ENCODE data around the gene KCNIP4.

KCNIP4 gene

DNA sequence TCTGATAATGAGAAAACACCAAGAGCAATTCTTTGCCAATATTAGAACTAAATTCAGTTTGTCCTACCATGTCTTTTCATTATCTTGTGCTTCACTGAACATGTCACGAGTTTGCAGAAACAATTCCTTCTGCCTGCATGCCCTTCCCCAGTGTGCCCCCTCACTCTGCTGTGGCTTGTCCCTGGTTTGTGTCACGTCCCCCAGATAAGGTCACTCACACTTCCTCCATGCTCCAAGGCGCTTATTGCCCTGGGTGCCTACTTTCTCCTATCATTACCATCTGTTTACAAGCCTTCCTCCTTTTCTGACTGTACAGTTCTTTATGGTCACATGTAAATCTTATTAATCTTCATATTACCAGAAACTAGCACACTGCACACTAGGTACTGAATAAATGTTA lies 394.1 kb downstream of the KCNIP4 start:
- no peak for DNase-seq

GRCh38 chr4:21554066-21554465 lies 394.5 kb downstream of the KCNIP4 start:
- no peak for DNase-seq

DNA sequence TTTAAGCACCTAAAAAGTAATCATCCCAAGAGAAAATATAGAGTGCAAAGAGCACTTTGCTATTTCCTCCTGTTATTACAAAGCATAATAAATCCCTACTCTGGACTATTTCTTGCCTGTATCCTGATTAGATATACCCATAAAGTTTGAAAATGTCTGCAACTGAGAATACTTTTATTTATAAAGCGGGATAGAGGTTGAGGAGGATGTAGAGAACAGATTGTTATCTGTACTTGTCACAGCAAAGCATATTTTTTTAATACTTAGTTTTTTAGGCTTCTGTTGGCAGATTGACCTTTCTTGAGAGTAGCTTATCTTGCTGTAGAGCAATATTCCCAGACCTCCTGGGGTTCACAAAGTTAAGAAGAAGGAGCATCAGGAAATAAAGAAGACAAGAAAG lies 396.1 kb downstream of the KCNIP4 start:
- no peak for DNase-seq

GRCh38 chr4:21544955-21545354 lies 403.6 kb downstream of the KCNIP4 start:
- no peak for DNase-seq

- DNase-seq, result no peak
Measured at GRCh38 chr4:21544415-21544814, 404.2 kb downstream of the KCNIP4 start.

GRCh38 chr4:21543514-21543913 lies 405.1 kb downstream of the KCNIP4 start:
- no peak for DNase-seq

DNA sequence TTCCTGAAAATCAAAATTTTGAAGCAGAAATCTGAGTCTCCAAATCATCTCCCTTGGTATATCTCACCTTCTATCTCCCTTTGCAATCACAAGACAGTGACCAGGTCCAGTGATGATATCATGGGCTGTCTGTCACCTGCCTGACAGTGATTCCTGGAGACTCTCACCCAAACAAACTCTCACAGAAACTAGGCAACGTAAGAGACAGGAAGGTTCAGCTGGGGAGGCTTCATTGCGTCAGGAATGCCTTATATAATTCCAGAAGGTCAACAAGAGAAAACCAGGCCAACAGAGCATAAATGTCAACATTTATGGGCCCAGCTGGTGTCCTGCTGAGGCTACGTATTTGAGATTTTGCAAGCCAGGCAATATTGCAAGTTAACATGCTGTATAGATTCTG lies 412.7 kb downstream of the KCNIP4 start:
- peak in 1 of 2 experiments; percentile 29 for DNase-seq

GRCh38 chr4:21531048-21531447 lies 417.5 kb downstream of the KCNIP4 start:
- DNase-seq, result no peak

GRCh38 chr4:21529214-21529613 lies 419.4 kb downstream of the KCNIP4 start:
- no peak for DNase-seq

GRCh38 chr4:21522296-21522695 lies 426.3 kb downstream of the KCNIP4 start:
- no peak for DNase-seq

DNA sequence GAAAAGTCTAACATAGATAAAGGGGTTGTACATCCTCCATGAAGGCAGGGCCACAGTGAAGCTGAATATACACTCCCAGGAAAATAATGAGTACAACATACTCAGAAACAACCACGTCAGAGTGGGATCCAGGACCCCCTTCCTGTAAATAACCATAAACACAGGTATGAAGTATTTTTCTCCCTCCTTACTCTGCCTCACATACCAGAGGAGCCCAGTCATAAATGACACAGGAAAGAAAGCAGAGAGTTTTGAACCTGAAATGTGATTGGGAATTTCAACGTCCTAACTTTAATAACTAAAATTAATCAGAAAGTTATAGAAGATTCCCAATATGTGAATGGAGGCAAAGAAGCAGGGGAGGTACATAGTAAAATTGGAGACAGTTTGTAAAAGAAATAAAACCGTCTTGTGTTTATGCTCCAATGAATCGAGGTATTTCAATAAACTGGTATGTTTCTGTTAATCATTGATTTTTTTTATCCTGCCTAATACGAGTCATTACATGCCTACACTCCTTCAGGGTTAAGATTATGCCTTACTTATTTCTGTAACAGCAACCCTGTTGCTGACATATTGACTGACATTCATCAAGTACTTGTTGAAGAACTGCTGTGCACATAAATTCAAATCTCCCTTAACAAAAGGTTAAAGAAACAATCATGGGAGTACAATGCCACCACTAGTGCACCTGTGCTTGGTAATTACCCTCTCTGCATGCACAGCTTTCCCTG lies 431.3 kb downstream of the KCNIP4 start:
- no peak for DNase-seq

DNA sequence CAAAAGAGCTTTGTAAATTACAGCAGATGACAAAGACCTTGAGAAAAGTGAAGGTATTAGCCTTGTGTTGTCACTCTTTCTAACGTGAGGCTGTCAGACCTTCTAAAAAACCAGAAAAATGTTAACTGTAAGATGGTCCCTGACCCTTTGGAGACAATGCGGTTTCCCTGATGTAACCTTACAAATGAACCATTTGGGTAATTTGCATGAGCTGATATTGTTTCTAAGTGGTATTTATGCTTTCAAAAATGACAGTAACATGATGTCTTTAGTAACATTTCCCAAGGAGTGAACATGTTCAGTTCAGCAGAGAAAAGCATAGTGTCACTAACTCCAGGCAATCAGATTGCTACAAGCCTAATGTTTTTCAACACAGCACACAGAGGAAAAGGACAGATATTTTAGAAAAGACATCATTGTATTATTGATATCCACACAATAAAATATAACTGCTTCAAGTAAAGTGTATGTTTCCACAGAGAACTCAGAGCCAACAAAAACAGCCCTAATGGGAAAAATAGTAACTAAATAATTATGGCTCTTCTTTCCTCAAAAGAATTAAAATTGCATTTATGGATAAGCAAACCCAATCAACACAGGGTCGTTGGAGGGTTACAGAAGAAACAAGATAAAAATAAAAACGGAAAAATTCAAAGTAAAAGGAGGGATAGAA lies 434.4 kb downstream of the KCNIP4 start:
- no peak for DNase-seq

- DNase-seq, result peak in 1 of 2 experiments; percentile 19
Measured at GRCh38 chr4:21512353-21512752, 436.2 kb downstream of the KCNIP4 start.

- peak in 1 of 2 experiments; percentile 3 for DNase-seq
Measured at GRCh38 chr4:21507439-21507838, 441.1 kb downstream of the KCNIP4 start.

DNA sequence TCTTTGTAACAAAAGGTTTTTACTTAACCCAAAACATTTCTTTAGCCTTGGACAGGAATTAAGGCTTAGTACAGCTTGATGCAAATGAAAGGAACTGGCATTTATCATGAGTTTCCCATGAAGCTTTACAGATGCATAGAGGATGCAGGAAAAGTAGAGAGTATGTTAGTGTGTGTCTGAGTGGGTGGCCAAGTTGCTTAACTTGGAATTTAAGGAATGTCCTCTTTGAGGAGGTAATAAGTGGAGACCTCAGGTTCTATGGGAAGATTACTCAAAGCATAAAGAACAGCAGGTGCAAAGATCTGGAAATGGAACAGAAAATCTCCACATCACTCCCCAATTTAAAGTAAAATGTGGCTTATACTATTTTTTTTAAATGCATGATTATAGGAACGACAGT lies 457.9 kb downstream of the KCNIP4 start:
- no peak for DNase-seq

- no peak for DNase-seq
Measured at GRCh38 chr4:21476757-21477156, 471.8 kb downstream of the KCNIP4 start.

- DNase-seq, result no peak
Measured at GRCh38 chr4:21474195-21474594, 474.4 kb downstream of the KCNIP4 start.

DNA sequence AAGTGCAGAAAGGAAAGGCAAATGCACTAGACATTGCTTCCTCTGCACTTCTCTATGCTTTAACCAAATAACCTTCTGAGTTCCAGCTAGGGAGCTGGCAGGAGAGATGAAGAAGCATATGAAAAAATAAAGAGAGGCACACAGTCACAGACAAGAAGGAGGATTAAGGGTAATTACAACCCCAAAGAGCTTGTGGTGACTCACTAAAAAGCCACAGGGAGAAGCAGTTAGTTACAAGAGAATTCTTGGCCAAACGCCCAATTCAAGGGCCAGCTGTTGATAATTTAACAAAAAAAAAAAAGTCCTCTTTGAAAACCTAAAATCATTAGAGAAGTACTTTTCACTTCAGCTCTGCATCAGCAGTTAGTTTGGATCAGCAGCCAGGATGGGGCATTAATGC lies 478.0 kb downstream of the KCNIP4 start:
- peak in 1 of 2 experiments; percentile 5 for DNase-seq

- no peak for DNase-seq
Measured at GRCh38 chr4:21469438-21470300, 478.9 kb downstream of the KCNIP4 start.

DNA sequence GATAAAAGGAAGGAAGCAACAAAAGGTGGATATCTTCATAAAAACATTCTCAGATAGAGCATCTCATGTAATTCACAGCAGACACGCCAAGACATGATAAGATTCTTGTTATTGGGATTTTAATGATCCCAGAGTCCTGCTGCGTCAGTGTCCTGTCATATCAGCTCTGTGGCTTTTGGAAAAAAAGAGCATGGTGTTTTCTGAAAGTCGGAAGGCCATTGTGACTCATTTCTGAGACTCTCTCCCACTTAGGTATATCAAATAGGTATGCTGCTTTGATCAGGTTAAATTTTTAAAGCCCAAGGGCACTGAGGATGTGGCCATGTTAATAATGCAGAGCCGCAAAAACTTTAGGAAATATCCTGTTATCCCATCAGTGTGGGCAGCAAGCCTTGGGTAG lies 481.0 kb downstream of the KCNIP4 start:
- no peak for DNase-seq

GRCh38 chr4:21457086-21457840 lies 491.3 kb downstream of the KCNIP4 start:
- no peak for DNase-seq

DNA sequence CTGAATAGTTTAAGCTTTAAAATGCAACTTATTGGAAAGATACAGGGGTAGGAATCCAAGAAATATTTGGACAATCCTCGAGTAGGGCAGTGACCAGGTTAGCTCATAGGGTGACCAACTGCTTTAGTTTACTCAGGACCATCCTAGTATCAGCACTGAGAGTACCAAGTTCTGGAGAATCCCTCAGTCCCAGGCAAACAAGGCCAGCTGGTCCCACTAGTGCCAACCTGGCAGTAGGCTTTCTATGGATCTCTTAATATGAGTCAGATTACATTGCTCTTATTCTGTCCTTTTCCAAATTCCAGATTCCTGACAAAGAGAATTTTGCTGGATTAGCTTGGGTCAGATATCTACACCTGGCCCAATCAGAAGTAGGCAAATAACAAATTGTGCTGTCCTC lies 493.7 kb downstream of the KCNIP4 start:
- DNase-seq, result no peak

- DNase-seq, result no peak
Measured at GRCh38 chr4:21454201-21454600, 494.4 kb downstream of the KCNIP4 start.

Data from SHP77 (cell line).